Renal cortex interstitium (tissue), 11 donors: ENCODE measurements around the gene SORCS1. TPM values are rescaled to one million over a fixed set of nuclear protein-coding genes. Genes with fewer than 3 reads are reported as not detected.

Source experiments
- DNase-seq, 11 donors: peaks; one replicate each; pipeline ENCODE4 v3.0.0-alpha.2; 2013; ENCODE audit warnings: low read depth in 9 of 11, low spot score in 4 of 11; ENCODE audit errors: extremely low read depth in 1 of 11
- polyA plus RNA-seq, 3 donors: library from polyadenylated mRNA; unstranded; fragments of 120-200 nt; gene quantifications; one replicate each; pipeline ENCODE4 v1.2.1, GENCODE V29; 2013; ENCODE audit not compliant: insufficient read length in 3 of 3

The SORCS1 gene
- polyA plus RNA-seq, 3 donors: 10.7 to 18.9 (median 13.7) TPM

GRCh38 chr10:106734220-106734619 is 430.3 kb downstream of the SORCS1 start:
- no peak for DNase-seq

- no peak for DNase-seq
Measured at GRCh38 chr10:106728232-106728631, 436.3 kb downstream of the SORCS1 start.

- no peak for DNase-seq
Measured at GRCh38 chr10:106727170-106727569, 437.3 kb downstream of the SORCS1 start.

GRCh38 chr10:106722524-106722923 is 442.0 kb downstream of the SORCS1 start:
- no peak for DNase-seq

GRCh38 chr10:106720683-106721082 is 443.8 kb downstream of the SORCS1 start:
- DNase-seq: no peak

GRCh38 chr10:106716381-106716780 is 448.1 kb downstream of the SORCS1 start:
- peak in 5 of 11 donors; percentile 9 to 36 (median 20) for DNase-seq

- DNase-seq: no peak
Measured at GRCh38 chr10:106714734-106715555, 449.6 kb downstream of the SORCS1 start.

- no peak for DNase-seq
Measured at GRCh38 chr10:106713846-106714245, 450.7 kb downstream of the SORCS1 start.

- DNase-seq: no peak
Measured at GRCh38 chr10:106712988-106713387, 451.5 kb downstream of the SORCS1 start.

- no peak for DNase-seq
Measured at GRCh38 chr10:106711313-106711906, 453.1 kb downstream of the SORCS1 start.

GRCh38 chr10:106708506-106708905 is 456.0 kb downstream of the SORCS1 start:
- DNase-seq: no peak

GRCh38 chr10:106707657-106708056 is 456.8 kb downstream of the SORCS1 start:
- no peak for DNase-seq

- no peak for DNase-seq
Measured at GRCh38 chr10:106706127-106706526, 458.4 kb downstream of the SORCS1 start.

- DNase-seq: peak; percentile 67 to 89 (median 84)
Measured at GRCh38 chr10:106705681-106706100, 458.8 kb downstream of the SORCS1 start.

GRCh38 chr10:106696239-106696638 is 468.3 kb downstream of the SORCS1 start:
- no peak for DNase-seq

GRCh38 chr10:106694696-106695095 is 469.8 kb downstream of the SORCS1 start:
- DNase-seq: no peak

- no peak for DNase-seq
Measured at GRCh38 chr10:106682175-106682574, 482.3 kb downstream of the SORCS1 start.

GRCh38 chr10:106680061-106680460 is 484.4 kb downstream of the SORCS1 start:
- no peak for DNase-seq

- DNase-seq: no peak
Measured at GRCh38 chr10:106679314-106679713, 485.2 kb downstream of the SORCS1 start.

GRCh38 chr10:106672517-106673175 is 491.9 kb downstream of the SORCS1 start:
- no peak for DNase-seq
